ENCODE measurements around the gene PDIA3.

The PDIA3 gene

DNA sequence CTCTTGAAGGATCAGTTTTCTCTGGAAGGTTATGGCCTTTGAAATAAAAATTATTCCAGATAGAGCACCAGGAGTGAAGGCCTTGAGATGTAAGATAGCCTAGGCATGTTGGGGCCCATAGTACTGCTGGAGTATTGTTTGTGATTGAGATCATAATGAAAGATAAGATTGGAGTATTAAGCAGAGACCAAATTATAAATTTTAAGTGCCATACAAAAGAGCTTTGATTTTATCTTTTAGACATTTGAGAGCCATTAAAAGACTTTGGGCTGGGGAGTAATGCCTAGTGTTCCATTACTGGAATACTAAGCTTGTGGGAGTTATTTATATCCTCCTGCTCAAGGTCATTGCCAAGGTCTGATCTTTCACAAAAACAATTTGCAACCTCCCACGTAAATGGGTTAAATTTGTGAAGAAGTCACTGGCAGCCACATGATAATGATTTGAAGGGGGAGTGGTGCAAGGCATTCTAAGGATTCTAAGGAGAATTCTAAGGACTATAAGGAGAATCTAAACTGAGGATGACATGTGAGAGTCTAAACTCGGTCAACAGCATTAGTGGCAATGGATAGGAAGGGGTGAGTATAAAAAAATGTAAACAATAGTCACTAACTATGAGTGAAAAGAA is 17.7 kb downstream of the PDIA3 start:
- DNase-seq (ENCODE audit: extremely low read depth, insufficient read length) = no peak
- peaks cover 7% of the 10 kb centered on the region for H3K36me3 ChIP-seq (ENCODE audit: control insufficient read depth, insufficient read depth, low read length)

DNA sequence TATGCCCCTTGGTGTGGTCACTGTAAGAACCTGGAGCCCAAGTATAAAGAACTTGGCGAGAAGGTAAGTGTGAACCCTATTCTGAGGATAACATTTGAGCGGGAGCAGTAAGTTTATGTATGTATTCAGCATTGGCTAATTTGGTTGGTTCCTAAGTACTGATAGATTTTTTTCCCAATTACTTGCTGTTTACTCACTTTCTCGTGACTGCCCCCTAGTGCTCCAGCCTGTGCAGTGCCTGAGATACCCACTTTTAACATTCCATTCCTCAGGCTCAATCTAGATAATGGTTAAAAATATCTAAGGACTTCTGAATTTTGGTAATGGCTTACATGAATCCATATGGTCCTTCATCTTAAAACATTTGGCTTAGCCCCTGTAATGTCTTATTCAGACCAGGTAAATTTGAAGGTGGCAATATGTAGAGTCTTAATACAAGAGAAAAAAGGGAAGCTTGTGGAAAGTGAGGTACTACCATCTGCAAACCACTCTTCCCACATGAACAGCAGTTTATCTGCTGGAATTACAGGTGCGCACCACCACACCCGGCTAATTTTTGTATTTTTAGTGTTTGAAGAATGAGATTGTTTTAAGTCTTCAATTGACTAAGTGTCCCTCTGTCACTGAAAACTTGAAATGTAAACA is 23.5 kb downstream of the PDIA3 start:
- DNase-seq (ENCODE audit: extremely low read depth, insufficient read length) = no peak
- TF ChIP-seq, protein P1, sequence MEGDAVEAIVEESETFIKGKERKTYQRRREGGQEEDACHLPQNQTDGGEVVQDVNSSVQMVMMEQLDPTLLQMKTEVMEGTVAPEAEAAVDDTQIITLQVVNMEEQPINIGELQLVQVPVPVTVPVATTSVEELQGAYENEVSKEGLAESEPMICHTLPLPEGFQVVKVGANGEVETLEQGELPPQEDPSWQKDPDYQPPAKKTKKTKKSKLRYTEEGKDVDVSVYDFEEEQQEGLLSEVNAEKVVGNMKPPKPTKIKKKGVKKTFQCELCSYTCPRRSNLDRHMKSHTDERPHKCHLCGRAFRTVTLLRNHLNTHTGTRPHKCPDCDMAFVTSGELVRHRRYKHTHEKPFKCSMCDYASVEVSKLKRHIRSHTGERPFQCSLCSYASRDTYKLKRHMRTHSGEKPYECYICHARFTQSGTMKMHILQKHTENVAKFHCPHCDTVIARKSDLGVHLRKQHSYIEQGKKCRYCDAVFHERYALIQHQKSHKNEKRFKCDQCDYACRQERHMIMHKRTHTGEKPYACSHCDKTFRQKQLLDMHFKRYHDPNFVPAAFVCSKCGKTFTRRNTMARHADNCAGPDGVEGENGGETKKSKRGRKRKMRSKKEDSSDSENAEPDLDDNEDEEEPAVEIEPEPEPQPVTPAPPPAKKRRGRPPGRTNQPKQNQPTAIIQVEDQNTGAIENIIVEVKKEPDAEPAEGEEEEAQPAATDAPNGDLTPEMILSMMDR (IDR thresholded peaks at IDR 0.05; ENCODE audit: insufficient read depth, low read length, poor library complexity, severe bottlenecking) = peak; percentile 91
- Histone ChIP-seq H3K4me3 (replicated peaks; ENCODE audit: low read depth, low read length) (no peak overlapping the region), H3K36me3 (ENCODE audit: control insufficient read depth, insufficient read depth, low read length) (peaks cover 17% of the 10 kb centered on the region), H3K27me3 (replicated peaks; ENCODE audit: control insufficient read depth, insufficient read depth, low read length) (no peaks in the 10 kb centered on the region)

More for the DNA sequence above, 17.7 kb downstream of the PDIA3 start:
- TF ChIP-seq, protein P1 (IDR thresholded peaks at IDR 0.05; ENCODE audit: insufficient read depth, low read length, poor library complexity, severe bottlenecking) = no peak
- Histone ChIP-seq H3K27me3 (replicated peaks; ENCODE audit: control insufficient read depth, insufficient read depth, low read length) (no peaks in the 10 kb centered on the region), H3K4me3 (replicated peaks; ENCODE audit: low read depth, low read length) (no peak overlapping the region)

DNA sequence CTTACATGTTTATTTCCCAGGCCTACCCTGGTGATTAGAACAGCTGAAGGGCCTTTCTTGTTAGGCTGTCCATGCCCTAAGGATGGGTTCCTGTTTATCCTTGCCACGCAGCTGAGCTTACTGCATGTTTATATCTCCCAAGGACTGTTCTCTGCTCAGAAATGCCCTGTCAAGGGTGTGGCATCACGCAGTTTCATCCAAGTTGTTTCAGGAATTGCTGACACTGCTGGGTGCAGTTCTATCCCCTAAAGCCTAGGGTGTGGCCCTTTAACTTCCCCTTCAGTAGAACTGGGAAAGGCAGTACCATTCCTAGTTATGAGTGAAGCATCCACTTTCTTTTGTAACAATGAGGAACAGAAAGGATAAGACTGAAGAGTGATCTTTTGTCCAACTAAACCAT is 25.6 kb downstream of the PDIA3 start:
- H3K36me3 ChIP-seq (ENCODE audit: control insufficient read depth, insufficient read depth, low read length) = peaks cover 13% of the 10 kb centered on the region
- TF ChIP-seq, protein P1 (IDR thresholded peaks at IDR 0.05; ENCODE audit: insufficient read depth, low read length, poor library complexity, severe bottlenecking) = no peak
- no peak for DNase-seq (ENCODE audit: extremely low read depth, insufficient read length)
- no peak overlapping the region for H3K4me3 ChIP-seq (replicated peaks; ENCODE audit: low read depth, low read length)
- no peaks in the 10 kb centered on the region for H3K27me3 ChIP-seq (replicated peaks; ENCODE audit: control insufficient read depth, insufficient read depth, low read length)

DNA sequence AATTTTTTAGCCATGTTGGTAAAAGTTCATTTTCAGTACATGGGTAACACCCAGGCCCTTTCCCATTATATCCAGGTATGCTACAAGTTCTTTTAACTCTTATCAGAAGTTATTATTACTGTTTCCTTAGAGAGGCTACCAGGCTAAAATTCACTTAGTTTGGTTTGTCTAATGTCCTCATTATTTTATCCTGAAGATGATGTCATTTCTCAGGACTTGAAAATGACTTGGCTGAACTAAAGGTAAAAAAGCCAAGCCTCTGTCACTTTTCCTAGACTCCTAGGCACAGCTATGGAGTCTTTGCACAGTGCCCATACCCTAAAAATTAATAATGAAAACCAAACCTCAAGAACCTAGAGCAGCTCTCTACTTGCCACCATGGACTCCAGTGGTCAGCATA is 26.4 kb downstream of the PDIA3 start:
- Histone ChIP-seq H3K36me3 (ENCODE audit: control insufficient read depth, insufficient read depth, low read length) (peaks cover 13% of the 10 kb centered on the region), H3K27me3 (replicated peaks; ENCODE audit: control insufficient read depth, insufficient read depth, low read length) (no peaks in the 10 kb centered on the region), H3K4me3 (replicated peaks; ENCODE audit: low read depth, low read length) (no peak overlapping the region)
- TF ChIP-seq, protein P1 (IDR thresholded peaks at IDR 0.05; ENCODE audit: insufficient read depth, low read length, poor library complexity, severe bottlenecking) = no peak
- DNase-seq (ENCODE audit: extremely low read depth, insufficient read length) = no peak

DNA sequence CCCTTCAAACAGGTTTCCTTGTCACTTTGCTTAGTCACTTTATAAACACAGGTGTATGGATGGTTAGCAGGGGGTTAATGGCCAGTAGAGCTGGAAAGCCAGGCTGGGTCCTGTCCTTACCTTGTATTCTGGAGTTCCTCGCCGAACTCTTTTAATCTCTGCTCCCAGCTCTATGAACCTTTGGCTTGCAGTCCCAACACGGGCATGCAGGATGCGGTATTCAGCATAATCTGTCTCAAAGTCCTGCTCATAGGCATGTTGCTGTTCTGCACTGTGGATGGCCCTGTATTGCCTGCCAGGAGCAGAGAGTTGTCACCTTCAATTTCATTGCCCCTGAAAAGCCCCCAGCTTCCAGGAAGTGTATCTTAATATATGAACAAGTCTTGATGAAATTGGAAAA is 27.8 kb downstream of the PDIA3 start:
- H3K27me3 ChIP-seq (replicated peaks; ENCODE audit: control insufficient read depth, insufficient read depth, low read length) = no peaks in the 10 kb centered on the region
- peaks cover 12% of the 10 kb centered on the region for H3K36me3 ChIP-seq (ENCODE audit: control insufficient read depth, insufficient read depth, low read length)
- no peak overlapping the region for H3K4me3 ChIP-seq (replicated peaks; ENCODE audit: low read depth, low read length)
- DNase-seq (ENCODE audit: extremely low read depth, insufficient read length) = no peak
- TF ChIP-seq, protein P1 (IDR thresholded peaks at IDR 0.05; ENCODE audit: insufficient read depth, low read length, poor library complexity, severe bottlenecking) = no peak

Measured in GM06990 (cell line).